ENCODE data around the gene RAB3IL1.

DNA sequence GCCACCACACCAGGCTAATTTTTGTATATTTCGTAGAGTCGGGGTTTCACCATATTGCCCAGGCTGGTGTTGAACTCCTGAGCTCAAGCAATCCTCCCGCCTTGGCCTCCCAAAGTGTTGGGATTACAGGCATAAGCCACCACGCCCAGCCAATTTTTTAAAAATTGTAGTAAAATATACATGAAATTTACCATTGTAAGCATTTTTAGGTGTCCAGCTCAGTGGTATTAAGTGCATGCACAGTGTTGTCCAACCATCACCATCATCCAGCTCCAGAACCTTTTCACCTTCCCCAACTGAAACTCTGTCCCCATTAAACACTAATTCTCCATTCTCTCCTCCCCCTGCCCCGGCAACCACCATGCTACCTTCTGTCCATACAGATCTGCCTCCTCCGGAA is 34.5 kb downstream of the RAB3IL1 start:
- no peak for TF ChIP-seq CTCF (IDR thresholded peaks at IDR 0.05)
- TF ChIP-seq POLR2A (IDR thresholded peaks at IDR 0.05): no peak
